Right cardiac atrium (tissue), 5 donors: ENCODE results near the gene RAB34. TPM values are rescaled to one million over a fixed set of nuclear protein-coding genes. Genes with fewer than 3 reads are reported as not detected.

ENCODE experiments used
- ATAC-seq, 2 donors: fragments of 200-7000 bp; cut with Tn5 transposase; one replicate each; pipeline versions ENCODE4 v1.8.0 to v1.9.1; 2020; ENCODE audit warnings: moderate library complexity in 2 of 2, mild to moderate bottlenecking in 1 of 2
- DNase-seq, 3 donors: peaks; one replicate each; pipeline ENCODE4 v3.0.0-alpha.2; 2020
- H3K27ac ChIP-seq: one replicate; pipeline ENCODE4 v1.5.1; 2013; ENCODE audit warnings: mild to moderate bottlenecking, low read length, control low read depth, moderate library complexity
- H3K27me3 ChIP-seq: one replicate; pipeline ENCODE4 v1.6.1; 2013; ENCODE audit not compliant: control insufficient read depth, insufficient read depth
- H3K4me1 ChIP-seq: one replicate; pipeline ENCODE4 v1.6.1; 2013; ENCODE audit warnings: low read length; ENCODE audit not compliant: control insufficient read depth, insufficient read depth
- H3K4me3 ChIP-seq: one replicate; pipeline ENCODE4 v1.5.1; 2013; ENCODE audit warnings: low read length, control low read depth
- H3K9me3 ChIP-seq: one replicate; pipeline ENCODE4 v1.6.1; 2013; ENCODE audit warnings: low read length; ENCODE audit not compliant: control insufficient read depth
- WGBS: extraction: QIAGEN DNeasy Blood & Tissue Kit; methylation state at CpG from one replicate; pipeline ENCODE4 v1.1.7; 2013; 5-methylcytosine and 5-hydroxymethylcytosine counted together
- intact Hi-C, 4 donors: fragments of 100-400 bp; cut with DNase I; formaldehyde crosslinking; loops; one replicate each; pipeline versions ENCODE4 v1.11.0 to v1.14.0; 2022 to 2023
- polyA plus RNA-seq: library from polyadenylated mRNA; stranded (reverse); fragments of 200-250 nt; gene quantifications from one replicate; pipeline ENCODE4 v1.2.3, GENCODE V29; 2013
- total RNA-seq, 4 donors: library from RNA; stranded (reverse); fragmentation: NEBNext Ultra II Directional; extraction: Animal tissue kit (Norgen Biotek cat#: 25700); gene quantifications; one replicate each; pipeline ENCODE4 v1.2.1, GENCODE V29; 2021
- donor health status: healthy with polysubstance abuse.
- donor health status: DM: no; HTN: yes; CAD: no.
- donor health status: DM: no; HTN: no; CAD: no.
- donor health status: DM: no; HTN: yes; CAD: no; lungs with severe emphysema.
- donor health status: DM: yes; HTN: yes; CAD: no.

RAB34 gene
- total and polyA plus RNA-seq, 5 donors, result 56.9 to 62.2 (median 58.7) TPM

DNA sequence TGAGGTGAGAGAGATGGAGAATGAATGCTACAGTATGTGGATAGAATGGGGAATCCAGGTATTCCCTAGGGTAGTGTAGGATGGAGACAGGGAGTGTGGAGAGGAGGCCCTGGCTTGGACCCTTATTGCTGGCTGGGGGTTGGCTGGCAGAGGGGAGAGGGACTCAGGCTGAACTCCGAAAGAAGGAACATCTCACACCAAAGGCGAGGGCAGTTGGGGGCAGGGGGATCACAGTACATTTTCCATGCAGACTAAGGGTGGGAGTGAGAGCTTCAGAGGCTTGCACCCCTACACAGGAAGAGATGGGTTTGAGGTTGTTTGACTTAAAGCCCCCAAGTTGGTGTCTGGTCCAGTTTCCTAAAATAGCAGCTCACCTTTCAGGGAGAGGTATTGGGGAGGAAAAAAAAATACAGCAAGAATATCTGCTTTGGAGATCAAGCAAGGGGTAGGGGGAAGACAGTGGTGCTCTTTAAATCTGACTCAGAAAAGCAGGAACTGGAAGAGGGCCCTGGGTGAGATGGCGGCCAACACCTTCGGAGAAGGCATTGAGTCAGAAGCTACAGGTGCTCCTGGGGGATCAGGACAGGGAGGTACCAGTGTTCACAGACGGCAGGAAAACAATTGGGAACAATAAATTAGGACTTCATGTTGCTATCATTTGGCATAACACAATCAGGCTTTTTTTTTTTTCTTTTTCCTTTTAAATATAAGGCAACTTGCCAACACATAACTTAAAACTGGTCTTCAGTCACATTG, 38.6 kb upstream of the RAB34 start:
- peaks cover 2% of the 10 kb centered on the region for H3K4me1 ChIP-seq
- no peak overlapping the region for H3K27ac ChIP-seq
- ATAC-seq (no peak), DNase-seq (peak in 1 of 3 donors; percentile 29)
- no peaks in the 10 kb centered on the region for H3K9me3 ChIP-seq
- intact Hi-C loops, result loop anchor here in 1 of 4 donors (10.0 kb wide), 1 partner anchor 159 kb away; no protein-coding TSS in a partner anchor
- WGBS, result 66% methylated on average over 5 of the region's 5 CpGs
- H3K27me3 ChIP-seq, result no peaks in the 10 kb centered on the region
- H3K4me3 ChIP-seq, result no peak overlapping the region

DNA sequence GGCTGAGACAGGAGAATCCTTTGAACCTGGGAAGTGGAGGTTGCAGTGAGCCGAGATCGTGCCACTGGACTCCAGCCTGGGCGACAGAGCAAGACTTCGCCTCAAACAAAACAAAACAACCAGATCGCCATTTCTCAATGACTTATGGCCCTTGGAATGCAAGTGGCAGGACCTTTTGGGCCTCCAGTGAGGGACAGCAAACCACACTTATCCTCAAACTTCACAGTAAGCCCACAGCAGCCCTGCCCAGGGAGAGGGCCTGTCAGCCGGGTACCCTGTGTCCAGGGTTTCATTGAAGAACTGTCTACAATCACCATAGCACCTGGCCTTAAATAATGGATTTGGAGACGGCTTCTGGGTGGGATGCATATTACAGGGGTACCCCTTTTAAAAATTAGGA, 37.8 kb upstream of the RAB34 start:
- H3K27ac ChIP-seq, result no peak overlapping the region
- peaks cover under 1% of the 10 kb centered on the region for H3K4me1 ChIP-seq
- H3K27me3 ChIP-seq, result no peaks in the 10 kb centered on the region
- H3K4me3 ChIP-seq, result no peak overlapping the region
- 86% methylated on average over 7 of the region's 7 CpGs for WGBS
- peak in 1 of 3 donors; percentile 17 for DNase-seq
- no peak for ATAC-seq
- intact Hi-C loops, result loop anchor here in 1 of 4 donors (10.0 kb wide), 1 partner anchor 159 kb away; no protein-coding TSS in a partner anchor
- H3K9me3 ChIP-seq, result no peaks in the 10 kb centered on the region

DNA sequence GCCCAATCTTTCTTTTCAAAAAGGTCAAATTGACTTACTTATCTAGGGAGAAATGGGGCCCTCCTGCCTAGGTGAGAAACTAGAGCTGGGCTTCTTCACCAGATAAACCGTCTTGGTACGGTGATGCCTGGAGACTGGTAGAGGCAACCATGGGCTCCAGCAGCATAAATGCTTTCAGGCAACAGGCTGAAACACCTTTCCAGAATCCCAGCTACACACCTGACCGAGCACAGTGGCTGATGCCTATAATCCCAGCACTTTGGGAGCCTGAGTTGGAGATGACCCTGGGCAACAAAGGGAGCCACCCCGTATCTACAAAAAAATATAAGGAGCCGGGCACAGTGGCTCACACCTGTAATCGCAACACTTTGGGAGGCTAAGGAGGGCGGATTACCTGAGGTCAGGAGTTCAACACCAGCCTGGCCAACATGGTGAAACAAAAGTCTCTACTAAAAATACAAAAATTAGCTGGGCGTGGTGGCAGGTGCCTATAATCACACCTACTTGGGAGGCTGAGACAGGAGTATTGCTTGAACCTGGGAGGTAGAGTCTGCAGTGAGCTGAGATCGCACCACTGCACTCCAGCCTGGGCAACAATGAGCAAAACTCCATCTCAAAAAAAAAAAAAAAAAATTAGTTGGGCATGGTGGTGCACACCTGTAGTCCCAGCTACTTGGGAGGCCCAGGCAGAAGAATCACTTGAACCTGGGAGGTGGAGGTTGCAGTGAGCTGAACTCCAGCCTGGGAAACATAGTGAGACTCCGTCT, 34.1 kb upstream of the RAB34 start:
- 96% methylated on average over 10 of the region's 10 CpGs for WGBS
- ATAC-seq (no peak), DNase-seq (no peak)
- Histone ChIP-seq H3K27me3 (no peaks in the 10 kb centered on the region), H3K9me3 (no peaks in the 10 kb centered on the region), H3K4me1 (peaks cover under 1% of the 10 kb centered on the region), H3K27ac (no peak overlapping the region), H3K4me3 (no peak overlapping the region)
- intact Hi-C loops, result loop anchor here in 2 of 4 donors (2.0 to 10.0 kb wide), 2 partner anchors 25 to 163 kb away; partner anchors contain the start of gene TLCD1 (in 1 of the 2)

DNA sequence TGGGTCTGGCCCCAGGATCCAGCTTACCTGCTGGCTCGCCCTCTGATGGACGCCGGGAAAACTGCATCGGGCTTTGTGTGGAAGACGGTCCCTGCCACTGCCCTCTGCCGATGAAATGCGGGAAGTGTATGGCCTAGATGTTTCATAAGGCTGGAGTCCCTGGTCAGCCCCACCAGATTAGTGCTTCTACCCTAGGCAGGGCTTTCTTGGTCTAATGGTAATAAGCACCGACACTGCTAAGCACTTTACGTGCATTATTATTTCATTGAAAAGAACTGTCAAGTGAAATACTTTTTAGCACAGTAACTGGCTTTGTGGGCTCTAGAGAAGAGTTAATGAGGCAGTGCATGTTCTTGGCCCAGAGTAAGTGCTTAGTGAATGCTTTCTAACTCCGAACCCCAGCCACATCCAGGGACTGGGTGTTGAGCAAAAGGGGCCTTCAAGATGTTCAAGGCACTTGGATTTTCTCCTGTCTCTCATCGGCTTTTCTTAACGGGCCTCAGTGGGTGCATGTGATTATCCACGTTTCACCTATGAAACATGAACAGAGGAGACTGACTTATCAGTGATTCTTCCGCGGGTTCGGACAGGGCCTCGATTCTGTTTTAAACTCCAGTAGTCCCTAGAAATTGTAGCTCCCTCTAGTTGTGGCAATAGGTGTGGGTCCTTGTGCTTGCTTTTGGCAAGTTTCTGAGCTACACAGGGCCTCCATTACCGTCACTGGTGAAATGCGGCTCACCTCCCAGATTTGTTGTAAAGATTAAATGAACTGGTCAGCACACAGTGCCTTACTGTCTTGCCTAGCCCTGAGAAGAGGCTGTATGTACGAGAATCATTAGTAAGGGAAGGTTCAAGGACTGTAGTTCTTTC, 32.7 kb upstream of the RAB34 start:
- 34% methylated on average over 20 of the region's 20 CpGs for WGBS
- intact Hi-C loops, result loop anchor here in 2 of 4 donors (2.0 to 10.0 kb wide), 2 partner anchors 24 to 164 kb away; partner anchors contain the start of gene TLCD1 (in 1 of the 2)
- DNase-seq (peak; percentile 90 to 98 (median 96)), ATAC-seq (peak; percentile 67 to 78)
- peaks cover 1% of the 10 kb centered on the region for H3K4me1 ChIP-seq
- H3K27ac ChIP-seq, result no peak overlapping the region
- no peak overlapping the region for H3K4me3 ChIP-seq
- no peaks in the 10 kb centered on the region for H3K9me3 ChIP-seq
- H3K27me3 ChIP-seq, result no peaks in the 10 kb centered on the region

DNA sequence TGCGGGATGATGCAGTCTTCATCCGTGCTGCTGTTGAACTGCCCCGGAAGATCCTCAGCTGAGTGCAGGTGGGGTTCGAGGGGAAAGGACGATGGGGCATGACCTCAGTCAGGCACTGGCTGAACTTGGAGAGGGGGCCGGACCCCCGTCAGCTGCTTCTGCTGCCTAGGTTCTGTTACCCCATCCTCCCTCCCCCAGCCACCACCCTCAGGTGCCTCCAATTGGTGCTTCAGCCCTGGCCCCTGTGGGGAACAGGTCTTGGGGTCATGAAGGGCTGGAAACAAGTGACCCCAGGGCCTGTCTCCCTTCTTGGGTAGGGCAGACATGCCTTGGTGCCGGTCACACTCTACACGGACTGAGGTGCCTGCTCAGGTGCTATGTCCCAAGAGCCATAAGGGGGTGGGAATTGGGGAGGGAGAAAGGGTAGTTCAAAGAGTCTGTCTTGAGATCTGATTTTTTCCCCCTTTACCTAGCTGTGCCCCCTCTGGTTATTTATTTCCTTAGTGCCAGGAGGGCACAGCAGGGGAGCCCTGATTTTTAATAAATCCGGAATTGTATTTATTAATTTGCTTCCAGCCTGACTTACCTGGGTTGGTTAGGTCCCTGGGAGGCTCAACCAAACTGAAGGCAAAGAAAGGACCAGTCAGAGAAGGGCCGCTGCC, 32.0 kb upstream of the RAB34 start:
- H3K27ac ChIP-seq, result no peak overlapping the region
- no peak overlapping the region for H3K4me3 ChIP-seq
- peaks cover 3% of the 10 kb centered on the region for H3K4me1 ChIP-seq
- no peaks in the 10 kb centered on the region for H3K27me3 ChIP-seq
- 57% methylated on average over 11 of the region's 11 CpGs for WGBS
- ATAC-seq (no peak), DNase-seq (peak in 1 of 3 donors; percentile 55)
- no peaks in the 10 kb centered on the region for H3K9me3 ChIP-seq
- intact Hi-C loops, result loop anchor here in 2 of 4 donors (2.0 to 10.0 kb wide), 2 partner anchors 23 to 165 kb away; partner anchors contain the start of gene TLCD1 (in 1 of the 2)

DNA sequence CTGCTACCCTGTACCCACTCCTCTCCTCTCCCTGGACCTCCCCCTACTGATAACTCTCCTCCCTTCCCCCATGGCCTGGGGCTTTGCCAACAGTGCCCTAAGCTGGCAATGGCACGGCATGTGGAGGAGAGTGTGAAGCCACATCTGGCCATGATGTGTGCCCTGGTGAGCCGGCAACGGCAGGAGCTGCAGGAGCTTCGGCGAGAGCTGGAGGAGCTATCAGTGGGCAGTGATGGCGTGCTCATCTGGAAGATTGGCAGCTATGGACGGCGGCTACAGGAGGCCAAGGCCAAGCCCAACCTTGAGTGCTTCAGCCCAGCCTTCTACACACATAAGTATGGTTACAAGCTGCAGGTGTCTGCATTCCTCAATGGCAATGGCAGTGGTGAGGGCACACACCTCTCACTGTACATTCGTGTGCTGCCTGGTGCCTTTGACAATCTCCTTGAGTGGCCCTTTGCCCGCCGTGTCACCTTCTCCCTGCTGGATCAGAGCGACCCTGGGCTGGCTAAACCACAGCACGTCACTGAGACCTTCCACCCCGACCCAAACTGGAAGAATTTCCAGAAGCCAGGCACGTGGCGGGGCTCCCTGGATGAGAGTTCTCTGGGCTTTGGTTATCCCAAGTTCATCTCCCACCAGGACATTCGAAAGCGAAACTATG, 31.3 kb upstream of the RAB34 start:
- WGBS, result 63% methylated on average over 18 of the region's 18 CpGs
- intact Hi-C loops, result no loop called here
- Histone ChIP-seq H3K27me3 (no peaks in the 10 kb centered on the region), H3K4me3 (no peak overlapping the region), H3K4me1 (peaks cover 3% of the 10 kb centered on the region), H3K9me3 (no peaks in the 10 kb centered on the region), H3K27ac (no peak overlapping the region)
- ATAC-seq, result no peak
- peak in 1 of 3 donors; percentile 54 for DNase-seq

DNA sequence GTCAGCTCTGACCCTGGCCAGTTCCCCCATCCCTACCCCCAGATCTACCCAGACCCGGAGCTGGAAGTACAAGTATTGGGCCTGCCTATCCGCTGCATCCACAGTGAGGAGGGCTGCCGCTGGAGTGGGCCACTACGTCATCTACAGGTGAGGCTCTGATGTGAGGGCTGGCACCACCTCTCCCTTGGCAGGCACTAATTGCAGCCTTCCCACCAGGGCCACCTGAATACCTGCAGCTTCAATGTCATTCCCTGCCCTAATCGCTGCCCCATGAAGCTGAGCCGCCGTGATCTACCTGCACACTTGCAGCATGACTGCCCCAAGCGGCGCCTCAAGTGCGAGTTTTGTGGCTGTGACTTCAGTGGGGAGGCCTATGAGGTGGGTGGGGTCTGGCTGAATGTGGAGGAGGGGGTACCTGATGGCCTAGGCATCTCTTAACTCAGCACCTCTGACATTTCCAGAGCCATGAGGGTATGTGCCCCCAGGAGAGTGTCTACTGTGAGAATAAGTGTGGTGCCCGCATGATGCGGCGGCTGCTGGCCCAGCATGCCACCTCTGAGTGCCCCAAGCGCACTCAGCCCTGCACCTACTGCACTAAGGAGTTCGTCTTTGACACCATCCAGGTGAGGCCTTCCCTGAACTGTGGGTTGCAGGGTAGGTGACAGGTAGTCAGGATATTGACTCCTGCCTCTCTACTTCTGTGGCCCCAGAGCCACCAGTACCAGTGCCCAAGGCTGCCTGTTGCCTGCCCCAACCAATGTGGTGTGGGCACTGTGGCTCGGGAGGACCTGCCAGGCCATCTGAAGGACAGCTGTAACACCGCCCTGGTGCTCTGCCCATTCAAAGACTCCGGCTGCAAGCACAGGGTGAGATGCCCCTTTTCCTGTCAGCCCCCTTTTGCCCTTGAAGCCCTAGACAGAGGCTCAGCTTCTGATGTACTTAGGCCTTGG, 30.4 kb upstream of the RAB34 start:
- DNase-seq, result peak in 1 of 3 donors; percentile 57
- intact Hi-C loops, result no loop called here

DNA sequence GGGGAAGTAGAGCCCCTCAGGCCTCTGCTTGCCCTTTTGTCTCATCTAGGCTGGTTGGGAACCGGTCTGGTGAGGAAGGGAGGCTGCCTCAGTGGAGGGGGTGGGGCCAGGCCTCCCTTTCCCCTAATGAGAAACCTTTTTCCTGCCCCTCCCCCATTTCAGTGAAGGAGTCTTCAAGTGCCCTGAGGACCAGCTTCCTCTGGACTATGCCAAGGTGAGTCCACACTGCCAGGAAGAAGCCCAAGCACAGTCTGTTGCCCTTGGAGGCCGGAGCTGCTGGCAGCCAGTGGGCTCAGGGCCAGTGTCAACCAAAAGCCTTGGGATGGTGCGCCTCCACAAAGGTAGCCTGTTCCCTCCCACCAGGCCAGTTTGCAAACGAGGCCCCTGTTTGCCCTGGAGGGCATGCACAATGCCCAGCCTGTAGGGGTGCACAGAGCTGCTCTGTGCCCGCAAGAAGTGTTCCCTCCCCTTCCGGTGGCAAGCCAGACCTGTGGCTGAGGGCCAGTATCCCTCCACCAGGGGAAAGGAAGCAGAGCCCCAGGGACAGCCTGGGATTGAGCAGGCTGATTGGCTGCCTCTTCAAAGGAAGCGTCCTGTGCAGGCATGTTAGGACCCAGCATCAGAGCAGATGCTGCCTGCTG, 29.5 kb upstream of the RAB34 start:
- Histone ChIP-seq H3K4me1 (peaks cover 3% of the 10 kb centered on the region), H3K9me3 (no peaks in the 10 kb centered on the region), H3K4me3 (no peak overlapping the region), H3K27ac (no peak overlapping the region), H3K27me3 (no peaks in the 10 kb centered on the region)
- intact Hi-C loops, result no loop called here
- 60% methylated on average over 7 of the region's 7 CpGs for WGBS
- DNase-seq (peak in 1 of 3 donors; percentile 54), ATAC-seq (no peak)

More for the DNA sequence above, 30.4 kb upstream of the RAB34 start:
- H3K27me3 ChIP-seq, result no peaks in the 10 kb centered on the region
- no peak overlapping the region for H3K4me3 ChIP-seq
- ATAC-seq, result no peak
- no peak overlapping the region for H3K27ac ChIP-seq
- no peaks in the 10 kb centered on the region for H3K9me3 ChIP-seq
- H3K4me1 ChIP-seq, result peaks cover 3% of the 10 kb centered on the region
- WGBS, result 91% methylated on average over 18 of the region's 18 CpGs

DNA sequence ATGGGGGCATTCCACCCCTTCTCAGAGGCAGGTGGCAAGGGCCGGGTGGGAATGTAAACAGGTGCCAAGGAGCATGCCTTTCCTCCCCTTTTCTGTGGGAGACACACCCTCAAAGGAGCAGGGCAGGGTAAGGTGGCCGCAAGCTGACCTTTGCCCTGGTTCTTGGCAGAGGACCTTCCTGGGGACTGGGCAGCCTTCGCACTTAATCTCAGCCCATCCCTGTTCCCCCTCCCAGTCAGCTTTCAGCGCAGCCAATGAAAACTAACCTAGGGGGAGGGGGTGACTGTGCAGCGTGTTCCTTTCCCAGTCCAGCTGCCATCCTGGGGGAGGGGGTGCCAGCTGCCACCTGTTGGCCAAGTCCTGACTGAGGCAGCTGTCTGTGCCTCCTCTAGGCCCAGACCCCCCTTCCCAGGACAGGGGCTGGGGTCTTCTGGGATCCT, 29.0 kb upstream of the RAB34 start:
- H3K4me1 ChIP-seq, result peaks cover 3% of the 10 kb centered on the region
- no peak overlapping the region for H3K27ac ChIP-seq
- WGBS, result 48% methylated on average over 5 of the region's 5 CpGs
- intact Hi-C loops, result no loop called here
- no peaks in the 10 kb centered on the region for H3K27me3 ChIP-seq
- DNase-seq (peak in 2 of 3 donors; percentile 37 to 70), ATAC-seq (no peak)
- no peaks in the 10 kb centered on the region for H3K9me3 ChIP-seq
- H3K4me3 ChIP-seq, result no peak overlapping the region
